Keratinocyte (primary cell): ENCODE results near the gene PAX2.

Source experiments
- EZH2 ChIP-seq: IDR thresholded peaks from one replicate; pipeline ENCODE4 v1.6.1; 2012; ENCODE audit warnings: inconsistent platforms, mild to moderate bottlenecking, low read length, moderate library complexity
- TF ChIP-seq, protein P1 (sequence below), 3 experiments: IDR thresholded peaks in 1 of 3; conservative IDR thresholded peaks in 1 of 3; optimal IDR thresholded peaks in 1 of 3; 2 replicates in 2 of 3; 3 replicates in 1 of 3; pipeline versions ENCODE3 to v1.5.1; 2011; ENCODE audit warnings: low read length in 3 of 3, mild to moderate bottlenecking in 3 of 3, moderate library complexity in 2 of 3, control low read depth in 1 of 3, inconsistent platforms in 1 of 3; ENCODE audit not compliant: insufficient read depth in 2 of 3; ENCODE audit errors: extremely low read depth in 1 of 3

DNA sequence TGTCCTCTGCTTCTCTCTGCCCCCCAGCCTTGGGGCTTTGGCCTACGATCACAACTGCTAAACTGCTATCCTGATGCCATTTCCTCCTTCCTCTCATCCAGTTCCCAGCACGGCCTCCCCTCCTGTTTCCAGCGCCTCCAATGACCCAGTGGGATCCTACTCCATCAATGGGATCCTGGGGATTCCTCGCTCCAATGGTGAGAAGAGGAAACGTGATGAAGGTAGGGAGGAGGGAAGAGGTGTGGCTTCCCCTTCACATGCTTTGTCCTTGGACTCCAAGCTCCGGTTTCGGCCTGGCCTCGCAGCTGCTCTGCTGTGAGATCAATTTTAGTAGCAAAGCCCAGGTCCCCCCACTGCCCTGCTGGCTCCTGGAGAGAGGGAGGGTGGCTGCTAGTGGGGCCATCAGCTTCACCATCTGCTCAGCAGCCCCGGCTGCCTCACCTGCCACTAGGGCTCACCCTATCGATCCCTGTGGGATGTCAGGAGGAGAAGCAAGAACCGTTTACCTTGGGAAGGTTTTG is 35.8 kb downstream of the PAX2 start:
- TF ChIP-seq, protein P1, sequence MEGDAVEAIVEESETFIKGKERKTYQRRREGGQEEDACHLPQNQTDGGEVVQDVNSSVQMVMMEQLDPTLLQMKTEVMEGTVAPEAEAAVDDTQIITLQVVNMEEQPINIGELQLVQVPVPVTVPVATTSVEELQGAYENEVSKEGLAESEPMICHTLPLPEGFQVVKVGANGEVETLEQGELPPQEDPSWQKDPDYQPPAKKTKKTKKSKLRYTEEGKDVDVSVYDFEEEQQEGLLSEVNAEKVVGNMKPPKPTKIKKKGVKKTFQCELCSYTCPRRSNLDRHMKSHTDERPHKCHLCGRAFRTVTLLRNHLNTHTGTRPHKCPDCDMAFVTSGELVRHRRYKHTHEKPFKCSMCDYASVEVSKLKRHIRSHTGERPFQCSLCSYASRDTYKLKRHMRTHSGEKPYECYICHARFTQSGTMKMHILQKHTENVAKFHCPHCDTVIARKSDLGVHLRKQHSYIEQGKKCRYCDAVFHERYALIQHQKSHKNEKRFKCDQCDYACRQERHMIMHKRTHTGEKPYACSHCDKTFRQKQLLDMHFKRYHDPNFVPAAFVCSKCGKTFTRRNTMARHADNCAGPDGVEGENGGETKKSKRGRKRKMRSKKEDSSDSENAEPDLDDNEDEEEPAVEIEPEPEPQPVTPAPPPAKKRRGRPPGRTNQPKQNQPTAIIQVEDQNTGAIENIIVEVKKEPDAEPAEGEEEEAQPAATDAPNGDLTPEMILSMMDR (optimal IDR thresholded peaks at IDR 0.05 in 1 of 3, IDR thresholded peaks at IDR 0.05 in 1 of 3, conservative IDR thresholded peaks at IDR 0.05 in 1 of 3; ENCODE audit: extremely low read depth in 1 of 3, insufficient read depth in 2 of 3, low read length in 3 of 3) = no peak
- no peak for TF ChIP-seq EZH2
